GM12891 (cell line): ENCODE measurements around the gene PDE6B.
"Not testable (repeated sequence)": the region's sequence is repeated elsewhere in the genome, so short reads cannot be mapped to it uniquely, and the experiment has no call there.

ENCODE experiments used
- DNase-seq: peaks from one replicate; pipeline ENCODE4 v3.0.0; 2011; ENCODE audit warnings: low spot score; ENCODE audit not compliant: insufficient read length
- FAIRE-seq: peaks from 2 replicates; lab custom pipeline; 2011; peaks lifted over from hg19 to GRCh38; lab: Jason Lieb, UNC
- PAX5 ChIP-seq: IDR thresholded peaks from 2 replicates; pipeline ENCODE4 v1.6.1; 2011; ENCODE audit warnings: low read length, moderate library complexity, mild to moderate bottlenecking; ENCODE audit not compliant: insufficient read depth, severe bottlenecking
- POLR2A ChIP-seq: IDR thresholded peaks from 2 replicates; pipeline ENCODE4 v1.6.1; 2011; ENCODE audit warnings: low read depth, low read length, control low read depth
- POLR2AphosphoS5 ChIP-seq: IDR thresholded peaks from 2 replicates; pipeline ENCODE4 v1.6.1; 2011; ENCODE audit warnings: low read depth, low read length, control low read depth
- POU2F2 ChIP-seq: IDR thresholded peaks from 2 replicates; pipeline ENCODE4 v1.6.1; 2011; ENCODE audit warnings: low read depth, mild to moderate bottlenecking, control low read depth, low read length, moderate library complexity
- SPI1 ChIP-seq: IDR thresholded peaks from 2 replicates; pipeline ENCODE4 v1.6.1; 2011; ENCODE audit warnings: low read depth, low read length, control low read depth
- TAF1 ChIP-seq: IDR thresholded peaks from 2 replicates; pipeline ENCODE4 v1.6.1; 2011; ENCODE audit warnings: low read depth, low read length, control low read depth

Gene PDE6B

GRCh38 chr4:663046-663437 lies 37.7 kb downstream of the PDE6B start:
- TF ChIP-seq TAF1 (no peak), PAX5 (no peak), POU2F2 (no peak), POLR2AphosphoS5 (no peak), SPI1 (no peak), POLR2A (no peak)
- DNase-seq, result no peak
- no peak for FAIRE-seq

GRCh38 chr4:663438-664428 lies 38.4 kb downstream of the PDE6B start:
- FAIRE-seq (peak; percentile 90), DNase-seq (peak; percentile 91)
- TF ChIP-seq POLR2AphosphoS5 (0 out of 2 replicates have a peak, but pooled peaks have one; percentile 20), SPI1 (no peak), POU2F2 (0 out of 2 replicates have a peak, but pooled peaks have one; percentile 24)

- TF ChIP-seq SPI1 (no peak), POLR2A (no peak), POU2F2 (no peak)
- DNase-seq, result no peak
- no peak for FAIRE-seq
These were observed 39.4 kb downstream of the PDE6B start for GRCh38 chr4:664713-665231.

- FAIRE-seq, result no peak
- DNase-seq, result no peak
- no peak for TF ChIP-seq POU2F2
- TF ChIP-seq TAF1, result no peak
- no peak for TF ChIP-seq POLR2AphosphoS5
- TF ChIP-seq PAX5, result no peak
- no peak for TF ChIP-seq POLR2A
- TF ChIP-seq SPI1, result no peak
These were observed 40.0 kb downstream of the PDE6B start for GRCh38 chr4:665381-665750.

- FAIRE-seq, result no peak
- DNase-seq, result no peak
- no peak for TF ChIP-seq SPI1
- no peak for TF ChIP-seq PAX5
- TF ChIP-seq POLR2A, result no peak
- TF ChIP-seq TAF1, result no peak
These were observed 40.5 kb downstream of the PDE6B start for GRCh38 chr4:665751-666435.

- TF ChIP-seq TAF1 (no peak), PAX5 (no peak), POLR2A (no peak), POLR2AphosphoS5 (no peak), SPI1 (no peak), POU2F2 (no peak)
- DNase-seq, result no peak
- no peak for FAIRE-seq
These were observed 41.0 kb downstream of the PDE6B start for GRCh38 chr4:666436-666810.

GRCh38 chr4:666822-667544 lies 41.6 kb downstream of the PDE6B start:
- no peak for DNase-seq
- FAIRE-seq, result no peak
- TF ChIP-seq POLR2AphosphoS5, result no peak
- no peak for TF ChIP-seq TAF1
- TF ChIP-seq POLR2A, result no peak
- TF ChIP-seq PAX5, result no peak
- TF ChIP-seq SPI1, result no peak
- TF ChIP-seq POU2F2, result no peak

- no peak for DNase-seq
- no peak for FAIRE-seq
- TF ChIP-seq POLR2AphosphoS5 (no peak), POLR2A (no peak), TAF1 (no peak), POU2F2 (no peak), PAX5 (no peak), SPI1 (no peak)
These were observed 42.2 kb downstream of the PDE6B start for GRCh38 chr4:667545-667925.

GRCh38 chr4:668219-668618 lies 42.8 kb downstream of the PDE6B start:
- not testable (repeated sequence) for FAIRE-seq, DNase-seq

GRCh38 chr4:669806-670559 lies 44.6 kb downstream of the PDE6B start:
- not testable (repeated sequence) for FAIRE-seq, DNase-seq
